NCI-H1105 (cell line): Measurements from ENCODE around the gene CAB39.

Experiments
- DNase-seq: peaks from one replicate; lab custom pipeline; 2025; lab: John Stamatoyannopoulos, UW

CAB39 gene

DNA sequence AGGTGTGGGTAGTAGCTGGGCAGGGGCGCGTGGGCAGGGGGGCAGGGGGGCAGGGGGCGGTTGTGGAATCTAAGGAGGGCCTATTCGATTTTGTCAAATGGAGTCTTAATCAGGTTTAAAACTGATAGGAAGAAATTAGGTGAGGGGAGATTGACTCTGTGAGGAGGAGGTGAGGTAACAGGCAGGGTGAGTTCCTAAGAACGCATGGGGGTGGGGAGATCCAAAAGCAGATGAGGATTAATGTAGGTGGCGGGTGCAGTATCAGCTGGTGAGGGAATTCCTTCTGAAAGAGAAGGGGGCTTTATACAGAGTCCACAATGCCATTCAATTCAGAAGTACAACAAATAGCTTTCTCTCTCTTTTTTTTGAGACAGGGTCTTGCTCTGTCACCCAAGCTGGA, 72.7 kb downstream of the CAB39 start:
- no peak for DNase-seq

DNA sequence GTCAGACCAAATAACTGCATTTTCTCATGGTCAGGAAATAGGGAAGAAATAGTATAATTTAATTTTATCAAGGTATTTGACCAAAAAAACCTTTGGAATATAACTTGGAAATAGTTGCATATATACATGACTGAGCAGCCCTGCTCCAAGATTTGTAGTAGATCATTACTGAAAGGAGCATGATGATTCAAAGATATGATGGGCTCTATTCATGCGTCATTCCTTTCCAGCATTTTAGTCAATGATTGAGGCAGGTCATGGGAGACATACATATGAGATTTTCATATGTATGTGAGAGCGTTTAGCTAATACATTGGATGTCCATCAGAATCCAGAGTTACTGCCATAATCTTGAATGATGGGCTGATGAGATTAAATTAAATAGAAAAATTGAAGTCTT, 74.5 kb downstream of the CAB39 start:
- DNase-seq, result no peak

DNA sequence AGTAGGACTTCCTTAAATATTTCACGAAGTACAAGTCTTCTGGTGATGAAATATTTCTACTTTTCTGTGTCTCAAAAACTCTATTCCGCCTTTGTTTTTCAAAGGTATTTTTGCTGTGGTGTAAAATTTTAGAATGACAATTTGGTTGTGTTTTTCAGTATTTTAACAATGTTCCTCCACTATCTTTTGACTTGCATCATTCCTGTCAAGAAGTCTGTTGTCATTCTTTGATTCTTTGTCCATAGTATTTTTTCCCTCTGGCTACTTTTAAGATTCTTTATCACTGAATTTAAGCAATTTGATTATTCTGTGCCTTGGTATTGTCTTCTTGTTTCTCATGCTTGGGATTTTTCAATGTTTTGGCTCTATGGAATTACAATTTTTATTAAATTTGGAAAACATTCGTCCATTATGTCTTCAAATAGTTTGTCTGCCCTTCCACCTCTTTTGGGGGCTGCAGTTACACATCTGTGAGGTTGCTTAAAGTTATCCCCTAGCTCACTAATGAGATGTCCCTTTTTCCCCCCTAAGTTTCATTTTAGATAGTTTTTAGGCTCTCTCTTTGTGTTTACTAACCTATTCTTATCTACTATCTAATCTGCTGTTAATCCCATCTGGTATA, 76.0 kb downstream of the CAB39 start:
- no peak for DNase-seq

DNA sequence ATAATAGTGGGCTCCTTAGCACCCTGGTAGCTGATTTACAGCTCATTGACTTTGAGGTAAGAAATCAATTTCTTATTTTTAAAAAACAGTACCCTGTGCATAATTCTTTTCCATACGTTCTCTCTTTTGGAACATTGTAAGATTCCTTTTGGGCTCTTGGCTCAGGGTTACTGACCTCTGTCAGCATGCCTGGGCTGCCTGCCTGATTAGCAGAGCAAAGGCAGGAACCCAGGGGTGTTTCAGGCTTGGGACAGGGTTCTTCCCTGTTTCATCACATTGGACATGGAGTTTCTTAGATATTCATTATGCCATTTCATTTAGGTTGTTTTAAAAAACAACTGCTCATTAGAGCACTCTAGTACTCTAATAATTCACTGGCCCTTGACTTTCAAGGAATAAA, 78.3 kb downstream of the CAB39 start:
- DNase-seq, result no peak

DNA sequence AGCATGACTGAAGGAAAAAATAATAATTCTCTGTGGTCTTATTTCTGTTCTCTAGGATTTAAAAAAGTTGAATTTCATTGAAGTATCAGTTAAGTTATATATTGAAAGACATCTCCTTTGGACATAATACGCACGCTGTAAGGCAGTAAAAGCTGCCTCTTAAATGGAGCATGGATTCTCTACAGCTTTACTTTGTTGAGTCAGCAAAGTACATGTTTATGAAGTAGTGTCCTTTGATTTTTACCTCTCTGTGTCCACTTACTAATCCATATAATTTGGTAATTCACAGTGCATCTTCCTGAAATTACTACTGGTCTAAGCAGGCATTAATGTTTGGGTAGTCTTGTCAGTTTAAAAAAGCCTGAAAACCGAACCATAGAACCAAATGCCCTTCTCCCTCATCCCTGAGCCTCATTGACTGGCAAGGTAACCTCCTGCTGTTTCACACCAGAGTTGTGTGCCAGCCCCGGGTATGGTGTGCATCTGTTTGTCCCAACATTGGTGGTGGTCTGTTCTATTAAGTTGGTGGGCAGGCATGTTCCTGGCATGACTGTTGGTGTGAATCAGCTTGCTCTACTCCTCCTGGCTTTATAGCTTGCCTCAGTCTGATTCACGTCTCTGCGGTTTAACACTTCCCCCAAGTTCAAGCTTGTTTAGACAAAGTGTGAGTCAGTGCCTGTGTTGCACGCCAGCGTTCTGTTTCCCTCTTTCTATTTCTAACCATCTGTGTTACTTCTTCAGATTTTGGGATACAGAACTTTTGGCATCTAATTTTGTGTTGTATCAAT, 81.1 kb downstream of the CAB39 start:
- DNase-seq, result no peak

DNA sequence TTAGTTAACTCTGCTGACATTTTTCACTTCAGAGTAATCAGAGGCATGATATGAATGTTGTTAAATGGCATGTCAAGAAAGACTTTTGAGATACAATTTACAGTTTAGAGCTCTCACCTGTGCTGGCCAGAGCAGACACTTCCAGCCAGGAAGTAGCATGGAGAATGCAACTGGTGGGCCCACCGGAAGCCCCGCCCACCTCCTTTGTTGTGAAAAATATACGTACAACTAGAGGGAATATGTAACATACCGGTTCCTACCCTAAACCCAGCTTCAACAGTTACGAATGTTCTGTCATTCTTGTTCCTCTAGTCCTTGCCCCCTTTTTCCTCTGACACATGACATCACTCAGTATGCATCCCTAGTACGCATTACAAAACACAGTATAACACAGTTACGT, 81.9 kb downstream of the CAB39 start:
- no peak for DNase-seq

DNA sequence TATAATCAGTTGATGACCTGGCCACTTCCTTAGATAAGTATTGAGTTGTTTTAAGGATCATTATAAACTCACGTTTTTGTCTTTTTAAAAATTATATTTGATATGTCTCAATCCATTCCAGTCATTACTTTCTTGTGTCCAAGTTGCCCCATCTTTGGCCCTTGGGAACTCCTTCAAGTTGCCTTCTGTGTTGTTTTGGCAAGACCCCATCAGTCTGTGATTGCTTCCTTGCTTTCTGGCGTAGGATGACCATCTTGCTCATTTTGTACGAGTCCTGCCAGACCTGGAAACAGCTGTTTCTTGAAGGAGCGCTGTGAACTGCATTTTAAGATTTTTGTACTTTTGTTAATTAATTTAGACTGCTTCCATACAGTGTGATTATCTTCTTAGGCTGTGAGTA, 83.2 kb downstream of the CAB39 start:
- DNase-seq, result no peak

DNA sequence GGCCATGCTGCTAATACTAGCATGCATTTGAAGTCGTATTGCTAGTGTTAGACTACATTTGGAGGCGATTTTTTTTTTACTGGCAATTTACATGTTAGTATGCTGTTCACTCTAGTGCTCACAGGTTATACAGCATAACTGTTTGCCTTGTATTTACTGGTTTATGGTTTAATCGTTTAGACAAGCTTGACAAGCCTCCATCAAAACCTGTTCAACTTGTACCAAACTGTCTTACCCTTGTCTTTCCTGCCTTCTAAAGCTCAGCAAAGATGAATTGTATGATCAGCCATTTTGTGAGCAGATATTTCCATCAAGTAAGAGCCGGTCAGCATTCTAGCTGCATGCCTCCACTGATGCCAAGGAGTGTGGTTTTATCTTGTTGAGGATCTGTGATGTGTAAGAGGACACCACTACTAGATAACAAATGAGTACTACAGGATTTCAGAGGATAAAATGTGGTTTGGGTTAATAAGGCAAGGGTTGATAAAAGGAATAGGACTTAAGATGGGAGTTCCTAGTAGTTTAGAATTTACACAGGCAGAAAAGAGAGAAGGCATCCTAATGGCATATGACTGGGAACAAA, 83.7 kb downstream of the CAB39 start:
- no peak for DNase-seq

DNA sequence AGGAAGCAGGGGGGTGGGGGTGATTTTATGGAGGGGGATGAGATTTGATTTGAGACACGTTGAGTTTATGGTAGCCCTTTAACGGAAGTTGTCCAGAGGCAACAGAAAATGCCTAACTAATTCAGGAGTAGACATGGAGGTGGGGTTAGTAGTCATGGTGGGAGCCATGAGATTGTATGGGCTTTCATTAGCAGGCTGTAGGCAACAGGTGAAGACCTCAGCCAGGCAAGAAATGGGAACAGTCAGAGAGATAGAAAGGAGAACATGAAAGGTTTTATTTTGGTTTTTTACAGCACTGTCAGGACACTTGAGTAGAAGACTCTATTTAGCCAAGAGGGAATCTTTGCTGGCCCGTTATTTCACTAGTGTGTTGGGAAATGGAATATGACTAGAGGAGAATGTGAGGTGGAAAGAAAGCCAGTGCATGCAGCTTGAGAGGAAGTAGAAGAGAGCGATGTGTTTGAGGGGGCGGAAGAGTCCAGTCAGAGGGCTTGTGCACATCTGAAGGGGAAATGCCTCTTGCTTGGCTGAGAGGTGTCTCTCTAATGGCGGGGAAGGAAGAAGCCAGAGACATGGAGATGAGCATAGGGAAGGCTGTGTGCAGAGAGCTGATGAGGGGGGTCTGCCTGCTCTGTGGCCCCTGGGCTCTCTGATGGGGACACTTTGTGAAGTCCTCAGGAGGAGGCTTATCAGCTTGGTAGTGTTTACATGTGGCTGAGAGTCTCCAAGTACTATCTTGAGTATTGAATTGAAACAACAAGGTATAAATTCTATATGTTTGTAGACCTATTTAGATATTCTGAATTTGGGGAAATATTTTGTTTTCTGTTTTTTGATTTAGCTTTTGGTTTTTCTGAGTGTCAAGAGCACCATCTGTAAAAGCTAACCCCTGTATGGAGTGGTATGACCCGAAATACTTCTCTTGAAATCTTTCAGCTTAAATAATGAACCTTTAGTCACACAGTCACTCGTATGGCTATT, 85.2 kb downstream of the CAB39 start:
- no peak for DNase-seq

DNA sequence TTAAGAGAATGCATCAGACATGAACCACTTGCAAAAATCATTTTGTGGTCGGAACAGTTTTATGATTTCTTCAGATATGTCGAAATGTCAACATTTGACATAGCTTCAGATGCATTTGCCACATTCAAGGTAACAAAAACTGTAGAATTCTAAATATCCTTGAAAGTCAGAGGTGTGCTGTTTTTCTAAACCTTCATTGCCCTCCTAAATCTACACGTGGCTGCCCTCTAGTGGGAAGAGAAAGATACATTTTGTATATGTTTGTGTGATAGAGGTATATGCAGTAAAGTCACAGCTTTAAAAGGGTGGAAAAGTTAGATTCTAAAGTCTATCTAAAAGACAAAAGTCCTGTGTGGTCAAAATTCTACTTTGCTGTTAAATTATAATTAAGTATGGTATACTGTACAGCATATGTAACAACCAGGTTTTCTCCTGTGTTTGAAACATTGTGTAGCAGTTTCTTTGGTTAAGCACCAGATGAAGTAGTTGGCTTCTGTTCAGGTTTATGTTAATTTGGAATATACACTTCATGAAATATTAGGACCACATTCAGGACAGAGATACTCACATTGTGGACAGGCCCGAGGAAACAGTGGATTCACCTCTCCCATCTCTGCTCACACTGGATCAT, 86.2 kb downstream of the CAB39 start:
- DNase-seq, result no peak

DNA sequence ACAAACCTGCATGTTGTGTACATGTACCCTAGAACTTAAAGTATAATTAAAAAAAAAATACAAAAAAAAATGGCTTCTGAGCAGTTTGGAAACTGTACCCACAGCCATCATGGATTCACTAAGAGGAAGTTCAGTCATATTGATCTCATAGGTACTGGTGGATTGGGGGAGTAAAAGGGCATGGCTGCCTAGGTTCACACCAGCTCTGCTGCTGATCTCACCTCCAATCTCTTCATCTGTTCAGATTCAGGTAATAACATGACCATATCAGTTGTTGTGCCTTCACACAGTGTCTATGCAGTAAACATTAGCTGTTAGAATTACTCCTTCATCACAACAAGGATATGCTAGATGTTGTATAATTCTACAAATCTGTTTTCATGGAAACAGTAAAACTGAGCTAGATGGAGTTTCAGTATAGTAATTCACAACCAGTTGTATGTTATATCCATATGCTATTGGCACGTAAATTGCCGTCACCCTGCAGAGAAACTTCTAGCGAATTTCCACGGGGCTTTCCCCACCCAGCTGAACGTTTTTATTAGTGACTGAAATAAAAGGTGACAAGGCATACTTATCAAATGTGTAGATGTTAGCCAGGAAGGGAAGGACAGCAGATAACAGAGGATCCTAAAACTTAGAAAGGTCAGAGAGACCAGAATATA, 92.8 kb downstream of the CAB39 start:
- no peak for DNase-seq

DNA sequence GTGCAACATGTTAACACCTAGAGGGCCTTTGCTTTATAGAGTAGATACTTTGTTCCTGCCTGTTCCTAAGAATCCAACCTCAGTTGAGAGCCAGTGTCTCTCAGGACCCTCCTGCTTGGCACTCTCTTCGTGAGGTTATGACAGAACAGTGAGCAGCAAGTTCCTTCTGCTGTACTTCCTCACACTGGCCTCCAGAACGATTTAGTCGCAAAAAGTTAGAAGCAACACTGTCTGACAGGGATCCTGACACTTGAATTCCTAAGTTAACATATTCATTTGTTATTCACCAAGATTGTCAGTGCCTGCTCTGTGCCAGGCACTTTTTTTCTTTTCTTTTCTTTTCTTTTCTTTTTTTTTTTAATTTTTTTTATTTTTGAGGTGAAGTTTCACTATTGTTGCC, 95.1 kb downstream of the CAB39 start:
- no peak for DNase-seq

DNA sequence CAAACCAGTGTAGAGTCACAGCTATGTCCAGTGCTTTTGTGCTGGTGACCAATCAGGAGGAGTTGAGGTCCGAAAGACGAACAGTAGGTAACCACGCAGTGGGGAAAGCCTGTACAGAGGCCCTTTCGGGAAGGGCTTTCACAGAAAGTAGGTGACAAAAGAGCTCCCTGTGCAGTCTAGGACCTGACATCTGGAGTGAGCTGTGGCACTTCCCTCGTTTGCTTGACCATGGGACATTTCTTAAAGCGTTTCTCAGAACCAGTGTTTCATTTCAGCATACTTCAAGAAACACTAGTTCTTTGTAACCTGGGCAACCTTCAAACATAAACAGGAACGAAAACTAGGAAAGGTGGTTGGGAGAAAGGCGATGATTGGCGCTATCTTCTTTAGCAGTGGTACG, 96.4 kb downstream of the CAB39 start:
- no peak for DNase-seq

DNA sequence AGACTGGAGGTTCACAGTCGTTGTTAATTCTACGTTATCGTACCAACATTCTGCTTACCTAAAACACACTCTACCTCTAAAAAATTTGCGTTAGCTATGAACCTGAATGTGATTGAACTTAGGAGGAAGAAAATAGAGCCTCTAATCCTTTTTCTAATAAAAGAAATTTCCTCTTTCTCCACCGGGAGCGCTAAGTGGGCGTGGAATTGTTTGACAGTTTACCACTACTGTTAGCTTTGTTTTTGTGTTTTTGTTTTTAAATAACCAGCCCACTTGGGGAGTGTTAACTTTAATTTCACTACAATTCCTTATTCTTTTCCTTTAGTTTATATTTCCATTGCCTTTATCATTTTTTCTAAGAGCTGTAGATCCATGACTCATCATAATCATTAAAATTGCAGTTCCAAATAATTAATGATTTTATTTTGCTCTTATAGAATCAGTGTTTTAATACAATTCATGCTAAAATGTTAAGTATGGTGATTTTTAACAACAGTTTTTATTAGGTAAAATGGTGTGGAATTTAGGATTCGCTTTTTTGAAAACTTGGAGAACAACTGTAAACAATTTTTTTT, 97.1 kb downstream of the CAB39 start:
- no peak for DNase-seq

DNA sequence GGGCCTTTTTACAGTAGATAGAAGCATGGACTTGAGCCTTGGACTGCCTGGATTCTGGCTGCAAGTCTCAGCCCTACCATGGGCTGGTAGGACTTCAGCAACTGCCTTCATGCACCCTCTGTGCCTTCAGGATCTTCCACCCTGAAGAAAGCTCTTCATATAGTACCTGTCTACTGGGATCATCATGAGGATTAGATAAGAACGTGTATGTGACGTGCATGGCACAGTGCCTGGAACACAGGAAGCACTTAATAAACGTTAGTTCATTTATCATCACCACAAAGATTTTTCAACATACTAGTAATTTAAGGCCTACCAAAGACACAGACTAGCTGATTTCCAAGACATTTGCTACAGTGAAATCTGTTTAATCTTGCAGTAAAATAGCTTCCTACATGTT, 98.9 kb downstream of the CAB39 start:
- DNase-seq, result no peak

DNA sequence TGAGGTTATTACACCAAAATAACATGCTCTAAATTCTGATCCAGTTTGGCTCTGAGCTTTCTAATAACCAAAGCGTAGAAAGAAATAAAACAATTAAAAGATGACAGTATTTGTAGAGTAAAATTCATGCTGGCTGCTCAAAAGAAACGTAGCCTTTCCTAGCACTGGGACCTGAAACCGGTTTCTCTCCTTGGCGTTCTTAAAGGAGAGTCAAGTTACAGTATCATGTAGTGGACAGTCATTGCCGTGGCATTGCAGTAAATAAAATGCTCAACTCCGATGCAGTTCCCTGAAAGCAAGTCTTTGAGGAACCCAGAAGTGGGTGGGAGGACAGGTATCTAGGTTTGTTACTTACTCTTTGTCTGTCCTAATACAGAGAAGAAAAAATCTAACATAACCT, 99.4 kb downstream of the CAB39 start:
- DNase-seq, result no peak

DNA sequence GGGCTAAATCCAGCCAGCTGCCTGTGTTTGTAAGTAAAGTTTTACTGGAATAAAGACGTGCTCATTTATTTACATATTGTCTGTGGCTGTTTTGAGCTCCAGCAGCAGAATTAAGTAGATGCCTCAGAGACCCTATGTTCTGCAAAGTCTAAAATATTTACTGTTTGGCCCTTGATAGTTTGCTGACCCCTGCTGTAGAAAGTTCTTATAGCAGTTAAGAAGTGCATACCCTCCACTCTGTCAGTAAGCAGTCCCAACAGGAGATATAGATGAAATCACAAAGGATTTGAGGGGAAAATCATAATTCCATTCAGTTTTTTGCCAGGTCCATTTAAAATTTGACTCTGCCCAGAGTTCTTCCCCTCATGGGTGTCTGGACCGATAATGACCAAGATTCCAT, 102.0 kb downstream of the CAB39 start:
- DNase-seq, result no peak

DNA sequence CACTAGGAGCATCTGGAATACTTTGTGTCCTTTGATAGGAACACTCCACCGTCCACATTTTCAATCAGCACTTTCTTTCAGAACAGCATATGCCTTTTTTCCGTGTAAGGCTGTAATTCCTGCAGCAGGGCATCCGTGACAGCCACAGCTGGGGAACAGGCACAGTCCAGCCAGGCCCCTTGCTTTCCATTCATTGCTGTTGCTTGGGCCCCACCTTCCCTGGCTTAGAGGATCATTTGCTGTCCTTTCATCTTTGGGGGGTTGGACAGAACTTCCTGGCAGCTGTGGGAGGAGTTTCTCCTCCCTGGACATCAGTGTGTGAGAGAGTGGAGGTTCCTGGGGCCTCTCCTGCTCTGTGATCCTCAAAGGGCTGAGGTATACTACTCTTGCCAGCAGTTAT, 102.4 kb downstream of the CAB39 start:
- DNase-seq, result no peak

DNA sequence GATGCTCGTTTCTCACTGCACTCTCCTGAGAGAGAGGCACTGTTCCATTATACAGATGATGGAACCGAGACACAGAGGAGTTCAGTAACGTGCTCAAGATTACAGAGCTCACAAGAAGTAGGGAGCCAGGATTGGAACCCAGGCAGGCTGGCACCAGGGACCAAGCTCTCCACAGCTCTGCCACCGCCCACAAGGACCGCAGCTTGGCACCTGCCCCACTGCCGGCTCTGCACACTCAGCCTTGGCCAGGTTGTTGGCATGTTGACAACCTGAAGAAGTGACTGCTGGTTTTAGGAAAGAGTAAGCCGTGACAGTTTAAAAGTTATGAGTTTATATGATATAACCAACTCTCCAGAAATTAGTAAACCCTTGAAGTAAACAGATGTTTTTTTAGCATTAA, 104.1 kb downstream of the CAB39 start:
- DNase-seq, result no peak

DNA sequence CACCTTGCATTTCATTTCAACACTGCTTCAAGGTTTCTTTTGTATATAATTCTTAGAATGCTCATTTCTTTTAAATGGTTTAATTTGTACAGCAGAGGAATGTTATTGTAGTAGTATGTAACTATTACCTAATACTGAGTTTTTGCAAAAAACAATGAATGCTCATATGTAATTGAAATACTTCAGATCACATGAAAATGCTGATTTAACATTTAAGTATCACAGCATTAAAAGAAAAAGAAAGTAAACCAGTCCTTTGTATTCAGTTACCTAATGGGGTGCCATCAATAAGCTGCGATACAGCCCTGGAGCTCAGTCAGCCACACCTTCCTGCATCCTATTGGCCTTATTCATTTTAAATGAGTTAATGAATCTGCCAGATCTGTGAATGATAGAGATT, 106.8 kb downstream of the CAB39 start:
- no peak for DNase-seq
